GM20000 (cell line): ENCODE data around the gene SCAMP1.
A peak's percentile ranks its signal among the peaks of the same experiment; 100 is the strongest.

Source experiments
- DNase-seq: peaks from one replicate; pipeline ENCODE4 v3.0.0; 2012; ENCODE audit warnings: low spot score
- TF ChIP-seq, protein P1 (sequence below): IDR thresholded peaks from 2 replicates; pipeline ENCODE4 v1.5.1; 2012; ENCODE audit warnings: mild to moderate bottlenecking, control low read depth; ENCODE audit errors: extremely low read depth, missing control alignments

The SCAMP1 gene

DNA sequence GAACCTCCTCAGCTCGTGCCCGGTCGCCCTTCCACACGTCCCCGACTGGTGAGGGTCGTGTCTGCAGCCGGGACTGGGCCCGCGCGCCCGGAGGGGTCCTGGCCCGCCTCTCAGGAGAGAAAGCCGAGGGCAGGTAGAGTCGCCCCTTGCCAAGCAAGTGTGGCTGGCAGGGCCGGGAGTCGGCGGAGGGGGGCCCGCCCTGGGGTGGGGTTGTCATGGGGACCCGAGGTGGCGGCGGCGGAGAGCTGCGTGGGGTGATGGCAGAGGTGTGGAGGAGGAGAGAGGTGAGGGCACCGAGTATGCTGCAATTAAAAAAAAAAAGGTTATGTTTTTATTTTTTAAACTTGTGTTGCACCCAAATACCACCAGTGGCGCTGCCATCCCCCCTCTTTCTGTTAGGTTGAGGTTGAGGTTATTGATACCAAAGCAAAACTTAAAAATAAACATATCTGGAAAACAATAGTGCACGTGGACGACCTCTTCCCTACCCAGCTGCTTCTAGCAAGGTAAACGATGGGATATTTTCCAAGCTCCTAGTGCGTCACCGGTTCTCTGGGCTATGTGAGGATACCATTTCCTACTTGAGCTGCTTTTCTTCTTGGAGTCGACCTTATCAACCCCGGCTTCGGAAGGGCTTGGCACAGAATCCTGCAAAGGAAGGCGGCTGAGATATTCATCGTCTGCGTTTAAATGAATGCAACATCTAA is 660 bp downstream of the SCAMP1 start:
- peak; percentile 71 for DNase-seq
- TF ChIP-seq, protein P1, sequence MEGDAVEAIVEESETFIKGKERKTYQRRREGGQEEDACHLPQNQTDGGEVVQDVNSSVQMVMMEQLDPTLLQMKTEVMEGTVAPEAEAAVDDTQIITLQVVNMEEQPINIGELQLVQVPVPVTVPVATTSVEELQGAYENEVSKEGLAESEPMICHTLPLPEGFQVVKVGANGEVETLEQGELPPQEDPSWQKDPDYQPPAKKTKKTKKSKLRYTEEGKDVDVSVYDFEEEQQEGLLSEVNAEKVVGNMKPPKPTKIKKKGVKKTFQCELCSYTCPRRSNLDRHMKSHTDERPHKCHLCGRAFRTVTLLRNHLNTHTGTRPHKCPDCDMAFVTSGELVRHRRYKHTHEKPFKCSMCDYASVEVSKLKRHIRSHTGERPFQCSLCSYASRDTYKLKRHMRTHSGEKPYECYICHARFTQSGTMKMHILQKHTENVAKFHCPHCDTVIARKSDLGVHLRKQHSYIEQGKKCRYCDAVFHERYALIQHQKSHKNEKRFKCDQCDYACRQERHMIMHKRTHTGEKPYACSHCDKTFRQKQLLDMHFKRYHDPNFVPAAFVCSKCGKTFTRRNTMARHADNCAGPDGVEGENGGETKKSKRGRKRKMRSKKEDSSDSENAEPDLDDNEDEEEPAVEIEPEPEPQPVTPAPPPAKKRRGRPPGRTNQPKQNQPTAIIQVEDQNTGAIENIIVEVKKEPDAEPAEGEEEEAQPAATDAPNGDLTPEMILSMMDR = no peak

DNA sequence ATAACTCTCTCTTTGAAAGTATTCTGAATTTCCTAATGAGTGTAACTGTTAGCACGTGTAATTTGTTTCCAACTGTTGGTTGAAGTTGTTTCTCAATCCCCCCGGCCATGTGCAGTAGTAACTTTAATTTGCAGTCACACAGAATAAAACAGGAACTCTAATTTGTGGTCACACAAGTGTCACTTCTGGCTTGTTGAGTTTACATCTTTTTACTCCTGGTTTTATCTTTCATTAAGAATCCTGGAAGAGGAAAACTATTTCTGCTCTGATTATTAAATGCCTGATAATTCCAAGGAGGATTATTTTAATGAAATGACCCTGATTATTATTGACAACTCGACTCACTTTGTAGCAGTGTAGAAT is 1.2 kb downstream of the SCAMP1 start:
- peak; percentile 19 for DNase-seq

GRCh38 chr5:78362220-78362619 is 1.8 kb downstream of the SCAMP1 start:
- no peak for DNase-seq
- TF ChIP-seq, protein P1 = no peak

More for the DNA sequence above, 1.2 kb downstream of the SCAMP1 start:
- TF ChIP-seq, protein P1 = no peak

DNA sequence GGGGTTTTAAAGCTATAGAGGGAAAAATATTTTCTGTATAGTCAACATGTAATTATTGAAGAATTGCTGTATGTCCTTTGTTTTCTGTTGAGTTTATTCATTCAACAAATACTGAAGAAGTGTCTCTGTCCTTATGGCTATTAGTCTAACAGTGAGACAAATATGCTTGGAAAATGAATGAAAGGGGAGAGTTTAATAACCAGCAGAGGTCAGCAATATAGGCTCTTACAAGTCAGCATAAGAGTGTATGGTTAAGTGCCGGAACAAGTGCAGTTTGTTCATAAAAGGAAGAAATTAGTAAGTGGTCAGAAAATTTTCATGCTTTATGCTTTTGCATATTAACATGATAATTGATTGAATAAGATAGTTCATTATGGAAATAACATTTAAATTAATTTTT is 3.6 kb downstream of the SCAMP1 start:
- no peak for DNase-seq
- TF ChIP-seq, protein P1 = no peak

DNA sequence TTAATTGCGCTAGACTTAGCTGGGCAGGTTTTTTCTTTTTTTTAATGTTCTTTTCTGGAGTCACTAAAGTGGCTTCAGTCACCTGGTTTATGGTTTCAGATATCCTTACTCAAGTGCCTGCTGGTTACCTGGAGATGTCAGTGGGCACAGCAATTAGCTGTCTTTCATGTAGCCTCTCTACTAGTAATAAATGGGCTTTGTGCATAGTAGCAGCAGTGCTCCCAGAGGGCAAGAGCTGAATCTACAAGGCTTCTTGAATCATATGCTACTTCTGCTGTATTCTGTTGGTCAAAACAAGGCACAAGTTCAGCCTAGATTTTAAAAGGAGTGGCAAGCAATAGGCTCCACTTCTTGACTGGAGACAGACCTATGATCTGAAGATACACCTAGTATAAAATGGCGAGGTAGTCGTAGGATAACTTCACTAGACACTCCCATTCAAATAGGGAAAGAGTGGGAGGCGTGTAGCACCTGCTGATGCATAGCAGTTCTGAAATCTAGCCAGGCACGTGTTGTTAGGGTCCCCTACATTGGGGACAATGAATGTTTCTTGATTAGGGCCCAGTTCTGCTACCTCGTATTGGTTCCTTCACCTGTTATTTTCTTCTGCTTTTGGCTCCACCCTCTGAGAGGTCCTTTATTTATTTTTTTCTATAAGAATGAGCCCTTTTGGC is 7.0 kb downstream of the SCAMP1 start:
- TF ChIP-seq, protein P1 = no peak
- DNase-seq = no peak

DNA sequence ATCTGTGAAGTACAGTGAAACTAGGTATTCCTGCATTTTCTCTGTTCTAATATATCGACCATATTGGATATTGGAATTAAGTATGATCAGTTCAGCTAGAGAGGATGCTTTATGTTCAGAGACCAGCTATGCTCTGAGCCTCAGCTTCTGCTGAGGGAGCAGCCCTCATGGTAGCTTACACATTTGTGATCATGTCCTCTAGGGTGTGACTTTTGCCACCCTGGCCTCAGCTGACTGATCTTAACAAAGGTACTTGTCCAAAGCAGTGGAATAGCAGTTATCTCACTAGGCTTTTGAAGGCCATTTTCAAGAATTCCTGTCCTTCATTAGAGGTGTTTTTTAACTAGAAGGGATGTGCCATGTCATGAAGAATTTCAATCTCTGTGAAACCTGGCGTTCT is 9.3 kb downstream of the SCAMP1 start:
- TF ChIP-seq, protein P1 = no peak
- no peak for DNase-seq

DNA sequence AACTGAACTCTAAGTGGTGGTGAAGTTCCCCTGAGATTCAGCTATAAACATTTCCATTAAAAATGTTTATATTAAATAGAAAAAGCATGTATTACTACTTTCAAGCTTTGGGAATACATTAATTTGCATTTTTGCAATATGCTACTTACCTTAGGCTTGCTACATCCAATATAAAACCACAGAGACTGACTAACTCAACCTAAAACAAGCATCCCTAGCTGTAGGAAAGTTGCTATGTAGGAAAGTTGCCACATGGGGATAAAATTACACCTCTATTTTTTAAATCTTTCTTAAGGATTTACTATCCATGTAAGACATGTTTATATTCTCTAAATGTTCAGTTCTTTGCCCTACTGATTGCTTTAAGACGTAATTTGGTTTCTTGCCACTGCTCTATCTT is 12.8 kb downstream of the SCAMP1 start:
- TF ChIP-seq, protein P1 = no peak
- no peak for DNase-seq
